Stimulated activated CD8-positive, alpha-beta memory T cell treated with anti-CD3 and anti-CD28 coated beads, Interleukin-15, amount 100 ng/mL, for 1 hour (primary cell): ENCODE results near the gene TRMT1.
"Not testable (repeated sequence)": the region's sequence is repeated elsewhere in the genome, so short reads cannot be mapped to it uniquely, and the experiment has no call there.

ENCODE experiments used
- DNase-seq: peaks from one replicate; pipeline ENCODE4 v3.0.0-alpha.2; 2020; ENCODE audit warnings: low read depth

Gene TRMT1

DNA sequence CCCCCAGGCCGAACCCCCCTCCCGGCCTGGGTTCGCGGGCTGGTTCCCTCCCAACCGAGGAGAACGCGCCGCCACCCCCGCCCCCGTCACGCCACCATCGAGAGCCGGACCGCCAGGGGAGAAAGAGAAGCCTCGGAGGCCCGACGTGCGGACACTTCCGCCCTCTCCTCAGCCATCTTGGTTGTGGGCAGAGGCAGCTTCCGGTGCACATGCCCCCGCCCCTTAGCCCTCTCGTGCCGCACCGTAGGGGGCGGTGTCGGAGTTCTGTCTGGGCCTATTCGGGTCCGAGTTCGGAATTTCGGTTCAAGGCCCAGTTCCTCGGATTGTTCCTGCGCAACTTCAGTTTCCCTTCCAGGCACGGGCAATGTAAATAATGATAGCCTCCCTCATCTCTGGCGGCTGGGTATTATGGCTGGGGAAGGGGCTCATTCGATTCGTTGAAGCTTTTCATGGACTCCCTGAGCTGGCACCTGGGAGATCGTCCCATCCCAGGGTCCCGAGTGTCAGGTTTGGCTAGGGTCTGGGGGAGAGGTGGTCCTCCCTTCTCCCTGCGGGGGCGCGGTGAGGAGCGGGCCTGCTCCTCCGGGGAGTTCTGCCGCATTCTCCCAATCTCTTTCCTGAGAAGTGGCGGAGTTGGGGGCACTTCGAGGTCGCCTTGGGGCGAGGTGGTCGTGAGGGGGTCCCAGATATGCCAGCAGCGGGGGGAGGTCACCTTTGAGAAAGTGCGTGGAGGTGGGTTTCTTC, 33.8 kb upstream of the TRMT1 start, which contains the start of the genes IER2 and STX10:
Gene IER2 (plus strand): TSS at position 225 of the 744 bp plus-strand sequence. CDS start 2,776 bp downstream, outside the sequence.
Gene STX10 (minus strand): TSS at position 189 of the 744 bp plus-strand sequence. CDS start 202 bp downstream, outside the sequence.
- peak; percentile 89 for DNase-seq

GRCh38 chr19:13149628-13150186, 33.2 kb upstream of the TRMT1 start:
- no peak for DNase-seq

DNA sequence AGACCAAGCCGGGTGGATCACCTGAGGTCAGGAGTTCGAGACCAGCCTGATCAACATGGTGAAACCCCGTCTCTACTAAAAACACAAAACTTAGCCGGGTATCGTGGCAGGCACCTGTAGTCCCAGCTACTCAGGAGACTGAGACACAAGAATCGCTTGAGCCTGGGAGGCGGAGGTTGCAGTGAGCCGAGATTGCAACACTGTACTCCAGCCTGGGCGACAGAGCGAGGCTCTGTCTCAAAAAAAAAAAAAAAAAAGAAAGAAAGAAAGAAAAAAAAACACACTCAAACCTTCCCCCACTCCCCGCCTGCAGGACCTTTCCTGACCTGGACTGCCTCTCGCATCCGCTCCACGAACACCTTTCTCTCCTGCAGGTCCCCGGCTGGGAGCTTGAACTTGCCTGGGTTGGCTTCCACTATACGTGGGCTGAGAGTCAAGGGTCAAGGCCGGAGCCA, 32.7 kb upstream of the TRMT1 start:
- DNase-seq = not testable (repeated sequence)

DNA sequence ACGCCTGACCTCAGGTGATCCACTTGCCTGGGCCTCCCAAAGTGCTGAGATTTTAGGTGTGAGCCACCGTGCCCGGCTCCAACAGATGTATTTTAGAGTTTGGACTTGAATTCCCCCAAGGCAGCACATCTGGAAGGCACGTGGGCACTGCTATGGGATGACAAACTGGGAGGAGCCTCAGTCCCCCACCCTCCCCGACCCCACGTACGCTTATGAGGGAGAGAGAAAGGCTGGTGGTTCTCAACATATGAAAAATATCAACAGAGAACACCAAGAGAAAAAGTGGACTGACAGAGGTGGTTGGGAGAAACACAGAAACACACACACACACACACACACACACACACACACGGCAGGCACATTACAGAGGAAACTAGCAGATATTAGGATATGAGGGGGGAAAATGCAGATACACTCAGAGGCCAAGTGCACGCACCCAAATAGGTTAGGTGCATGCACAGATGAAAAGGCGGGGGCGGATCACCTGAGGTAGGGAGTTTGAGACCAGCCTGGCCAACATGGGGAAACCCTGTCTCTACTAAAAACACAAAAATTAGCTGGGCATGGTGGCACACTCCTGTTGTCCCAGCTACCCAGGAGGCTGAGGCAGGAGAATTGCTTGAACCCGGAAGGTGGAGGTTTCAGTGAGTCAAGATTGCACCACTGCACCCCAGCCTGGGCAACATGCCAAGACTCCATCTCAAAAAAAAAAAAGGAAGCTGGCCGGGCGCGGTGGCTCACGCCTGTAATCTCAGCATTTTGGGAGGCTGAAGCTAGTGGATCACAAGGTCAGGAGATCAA, 30.4 kb upstream of the TRMT1 start:
- no peak for DNase-seq

DNA sequence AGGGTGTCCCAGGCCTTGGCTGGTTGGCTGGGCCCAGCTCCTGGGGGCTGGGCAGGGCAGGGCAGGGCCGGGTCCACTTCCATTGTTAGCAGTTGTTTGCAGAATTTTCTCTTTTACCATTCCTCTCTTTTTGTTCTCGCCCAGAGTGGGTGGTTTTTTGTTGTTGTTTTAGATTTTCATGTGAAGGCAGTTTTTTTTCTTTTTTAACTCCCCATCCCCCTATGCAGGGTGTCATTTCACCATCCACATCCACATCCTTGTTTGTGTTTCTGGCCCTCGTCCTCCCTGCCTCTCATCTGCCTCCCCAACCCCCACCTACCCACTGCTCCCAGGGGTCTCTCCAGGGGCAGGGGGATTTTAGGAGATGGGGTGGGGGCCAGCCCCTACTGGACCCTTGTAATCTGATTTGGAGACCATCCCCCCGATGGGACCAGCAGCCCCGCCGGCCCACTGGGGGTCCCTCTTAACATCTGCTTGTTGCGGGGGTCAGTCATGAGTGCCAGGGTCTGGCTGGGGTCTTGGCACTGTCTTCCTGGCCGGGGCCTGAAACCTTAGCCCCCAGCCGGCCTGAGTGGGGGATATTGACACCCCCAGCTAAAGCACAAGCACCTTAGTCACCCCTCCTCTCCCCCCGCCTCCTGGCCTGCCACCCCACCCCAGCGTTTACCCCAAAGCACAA, 23.2 kb upstream of the TRMT1 start:
- no peak for DNase-seq

- no peak for DNase-seq
These were observed 22.3 kb upstream of the TRMT1 start for GRCh38 chr19:13138916-13139198.

DNA sequence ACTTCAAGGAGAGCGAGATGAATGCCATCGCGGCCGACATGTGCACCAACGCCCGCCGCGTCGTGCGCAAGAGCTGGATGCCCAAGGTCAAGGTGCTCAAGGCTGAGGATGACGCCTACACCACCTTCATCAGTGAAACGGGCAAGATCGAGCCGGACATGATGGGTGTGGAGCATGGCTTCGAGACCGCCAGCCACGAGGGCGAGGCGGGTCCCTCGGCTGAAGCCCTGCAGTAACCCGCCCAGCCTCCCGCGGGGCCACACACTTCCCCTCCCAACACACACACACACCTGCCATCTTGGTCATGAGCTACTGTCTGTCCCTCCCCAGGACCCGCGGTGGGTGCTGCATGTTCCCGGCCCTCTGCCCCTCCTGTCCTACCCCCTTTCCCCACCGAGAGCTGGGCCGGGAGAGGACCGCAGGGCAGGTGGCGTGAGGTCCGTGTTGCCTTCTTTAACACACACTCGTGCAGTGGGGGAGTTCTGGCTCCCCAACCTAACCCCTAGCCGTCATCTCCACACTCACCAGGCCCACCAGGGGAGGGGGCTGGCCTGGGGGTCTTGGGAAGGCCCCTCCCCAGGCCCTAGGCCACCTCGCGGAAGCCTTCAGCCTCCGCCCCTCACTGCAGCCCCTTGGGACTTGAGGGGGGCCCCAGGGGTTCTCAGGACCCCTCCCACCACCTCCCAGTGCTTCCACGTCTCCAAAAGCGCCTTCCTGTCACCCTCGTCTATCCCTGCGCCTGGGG, 21.8 kb upstream of the TRMT1 start:
- DNase-seq = no peak

DNA sequence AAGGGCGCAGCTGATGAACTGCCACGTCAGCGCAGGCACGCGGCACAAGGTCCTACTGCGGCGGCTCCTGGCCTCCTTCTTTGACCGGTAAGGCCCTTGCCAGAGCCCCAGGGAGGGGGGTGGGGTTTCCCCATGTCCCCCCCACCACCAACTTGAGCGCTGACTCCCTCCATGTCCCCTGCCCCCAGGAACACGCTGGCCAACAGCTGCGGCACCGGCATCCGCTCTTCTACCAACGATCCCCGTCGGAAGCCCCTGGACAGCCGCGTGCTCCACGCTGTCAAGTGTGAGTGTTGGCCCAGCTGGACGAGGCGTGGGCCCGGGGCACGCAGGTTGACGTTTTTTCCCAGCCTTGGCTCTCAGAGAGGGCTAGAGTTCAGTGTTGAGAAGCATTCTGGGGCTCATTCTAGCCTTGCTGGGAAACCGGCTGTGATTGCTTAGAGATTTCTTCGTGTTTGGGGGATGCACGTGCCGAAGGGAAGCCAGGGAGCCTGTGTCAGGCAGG, 20.8 kb upstream of the TRMT1 start:
- no peak for DNase-seq

GRCh38 chr19:13135068-13136062, 18.8 kb upstream of the TRMT1 start:
- no peak for DNase-seq

DNA sequence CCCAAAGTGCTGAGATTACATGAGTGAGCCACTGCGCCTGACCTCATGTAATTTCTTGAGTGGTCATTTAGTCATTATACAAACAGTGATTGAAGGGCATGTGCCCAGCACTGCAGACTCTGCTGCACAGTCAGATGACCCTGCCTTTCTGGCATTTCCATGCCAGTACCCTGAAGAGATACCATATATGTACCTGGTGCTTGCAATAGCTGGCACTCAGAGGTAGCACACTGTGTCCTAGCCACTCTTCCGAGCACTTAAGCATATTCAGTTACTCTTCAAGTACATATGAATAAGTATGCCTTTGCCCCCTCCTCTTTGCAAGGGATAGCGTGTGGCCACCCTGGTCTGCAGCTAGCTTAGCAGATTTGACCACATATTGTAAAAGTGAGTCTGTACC, 18.1 kb upstream of the TRMT1 start:
- no peak for DNase-seq

- no peak for DNase-seq
These were observed 16.8 kb upstream of the TRMT1 start for GRCh38 chr19:13133241-13133870.

DNA sequence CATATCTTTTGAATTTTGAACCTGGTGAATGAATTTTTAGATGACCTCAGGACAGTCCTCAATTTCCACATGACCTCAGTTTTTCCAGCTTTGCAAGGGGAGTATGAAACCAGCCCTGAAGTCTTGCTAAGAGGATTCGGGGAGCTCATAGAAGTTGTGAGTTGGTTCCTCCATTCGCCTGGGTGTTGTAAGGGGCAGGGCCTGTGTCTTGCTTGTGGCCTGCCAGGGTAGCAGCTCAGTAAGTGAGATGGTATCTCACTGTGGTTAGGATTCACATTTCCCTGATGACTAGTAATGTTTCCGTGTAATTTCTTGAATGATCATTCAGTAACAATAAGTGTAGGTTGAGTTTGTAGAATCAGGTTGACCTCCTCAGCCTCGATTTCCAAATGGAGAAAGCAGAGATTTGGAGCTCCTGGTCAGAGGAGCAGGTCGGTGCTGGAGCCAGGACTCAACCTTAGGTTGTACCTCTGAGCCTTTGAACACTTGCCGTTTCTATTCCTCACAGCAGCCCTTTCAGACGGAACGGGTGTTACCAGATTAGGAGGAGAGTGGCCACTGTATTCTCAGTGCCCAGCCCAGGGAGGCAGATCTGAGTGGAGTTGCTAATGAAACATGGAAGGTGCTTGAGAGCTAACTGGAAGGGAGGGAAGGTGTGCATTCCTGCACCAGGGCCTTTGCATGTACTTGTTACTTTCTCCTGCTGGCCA, 16.1 kb upstream of the TRMT1 start:
- DNase-seq = no peak

DNA sequence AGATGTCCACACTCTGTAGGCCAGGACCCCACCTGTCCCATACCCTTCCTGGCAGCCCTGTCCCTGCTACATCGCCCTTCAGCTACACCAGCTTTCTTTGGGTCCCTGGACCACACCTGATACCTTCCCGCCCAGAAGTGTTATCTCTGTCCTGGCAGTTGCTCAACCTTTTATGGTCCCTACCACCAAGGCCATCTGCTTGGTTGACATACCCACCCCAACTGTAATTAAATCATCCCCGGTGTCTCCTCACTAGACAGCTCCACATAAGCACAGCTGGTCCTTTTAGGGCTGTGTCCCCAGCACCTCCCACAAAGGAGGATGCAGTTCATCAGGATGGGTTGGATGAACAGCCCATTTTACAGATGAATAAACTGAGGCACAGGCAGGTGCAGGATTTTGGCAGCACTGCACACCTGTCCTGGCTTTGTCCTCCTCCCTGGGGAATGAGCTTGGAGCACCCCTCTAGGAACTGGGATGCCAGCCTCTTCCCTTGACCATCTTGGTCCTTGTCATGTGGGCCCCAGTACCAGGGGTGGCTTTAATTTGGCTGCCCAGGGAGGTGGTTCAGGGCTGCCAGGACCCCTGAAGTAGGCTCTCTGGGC, 14.4 kb upstream of the TRMT1 start:
- no peak for DNase-seq

DNA sequence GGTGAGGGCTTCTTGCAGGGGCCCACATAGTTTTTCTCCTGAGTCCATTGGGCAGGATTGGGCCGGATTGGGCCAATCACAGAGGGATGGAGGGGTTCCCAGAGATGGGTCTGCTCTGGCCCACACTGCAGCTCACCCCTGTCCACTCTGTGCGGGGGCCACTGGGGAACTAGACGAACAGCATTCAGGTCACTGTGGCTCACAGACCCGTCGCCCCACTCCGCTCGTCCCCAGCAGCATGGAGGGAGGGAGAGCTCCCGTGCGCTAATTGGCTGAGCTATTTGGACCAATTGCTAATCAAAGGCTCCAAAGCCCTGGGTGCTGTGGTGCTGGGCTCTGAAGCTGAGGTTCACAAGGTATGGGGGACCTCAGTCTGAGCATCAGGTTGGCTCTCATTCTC, 12.8 kb upstream of the TRMT1 start:
- DNase-seq = no peak

GRCh38 chr19:13128583-13128982, 12.0 kb upstream of the TRMT1 start:
- DNase-seq = no peak

DNA sequence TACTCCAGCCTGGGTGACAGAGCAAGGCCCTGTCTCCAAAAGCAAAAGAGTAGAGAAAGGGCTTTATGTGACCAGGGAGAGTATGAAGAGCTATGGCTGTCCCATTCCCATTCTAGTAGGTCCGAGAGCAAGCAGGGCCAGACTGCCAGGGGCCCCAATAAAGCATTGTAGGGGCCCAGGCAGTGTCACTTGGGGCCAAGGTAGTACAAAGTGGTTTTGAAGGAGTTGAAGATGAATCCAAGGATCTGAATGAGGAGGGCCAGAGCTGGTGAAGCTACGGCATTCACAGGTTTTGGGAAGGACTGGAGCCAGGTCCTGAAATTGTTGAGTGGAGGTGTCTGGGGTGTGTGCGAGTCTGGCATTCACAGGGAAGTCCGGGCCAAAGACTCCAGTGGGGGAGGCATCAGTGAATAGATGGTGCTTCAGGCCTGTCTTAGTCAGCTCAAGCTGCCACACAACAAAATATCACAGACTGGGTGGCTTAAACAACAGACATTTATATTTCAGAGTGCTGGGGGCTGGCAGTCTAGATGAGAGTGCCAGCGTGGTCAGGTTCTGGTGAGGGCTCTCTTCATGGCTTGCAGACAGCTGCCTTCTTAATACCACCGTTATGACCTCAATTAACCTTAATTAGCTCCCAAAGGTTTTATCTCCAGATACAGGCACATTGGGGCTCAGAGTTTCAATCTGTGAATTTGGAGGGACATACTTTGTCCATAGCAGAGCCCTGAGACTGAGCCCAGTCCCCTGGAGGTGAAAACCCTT, 11.5 kb upstream of the TRMT1 start:
- no peak for DNase-seq

DNA sequence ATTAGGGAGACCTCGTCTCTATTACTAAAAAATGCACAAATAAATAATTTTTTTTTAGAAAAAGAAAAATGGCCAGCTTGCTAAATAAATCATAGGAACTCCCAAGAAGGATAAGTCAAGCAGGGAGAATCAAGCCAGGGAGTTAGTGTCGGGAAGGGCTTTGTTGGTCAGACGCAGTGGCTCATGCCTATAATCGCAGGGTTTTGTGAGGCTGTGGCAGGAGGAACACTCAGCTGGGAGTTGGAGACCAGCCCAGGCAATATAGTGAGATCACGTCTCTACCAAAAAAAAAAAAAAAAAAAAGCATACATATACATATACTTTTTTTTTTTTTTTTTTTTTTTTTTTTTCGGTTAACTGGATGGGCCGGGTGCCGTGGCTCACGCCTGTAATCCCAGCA, 10.5 kb upstream of the TRMT1 start:
- no peak for DNase-seq
